ENCODE measurements around the gene ODF2.

DNA sequence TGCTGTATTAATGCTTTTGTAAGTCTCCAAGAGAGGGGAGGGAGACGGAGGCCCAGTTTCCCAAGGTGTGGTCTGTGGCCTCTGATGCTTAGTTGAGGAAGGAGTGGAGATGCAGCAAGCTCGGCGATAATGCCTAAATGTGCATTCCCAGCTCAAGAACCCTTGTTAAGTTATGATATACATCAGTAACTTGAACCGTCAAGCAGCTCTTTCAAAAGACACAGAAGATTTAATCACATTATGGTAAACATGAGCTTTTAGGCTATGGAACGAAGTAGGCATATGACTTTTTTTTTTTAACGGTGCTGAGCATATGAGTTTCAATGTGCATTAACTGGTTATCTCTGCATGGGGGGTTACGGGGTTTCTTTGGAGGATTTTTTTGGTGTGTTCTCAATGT is 26.4 kb downstream of the ODF2 start:
- TF ChIP-seq, protein P1, sequence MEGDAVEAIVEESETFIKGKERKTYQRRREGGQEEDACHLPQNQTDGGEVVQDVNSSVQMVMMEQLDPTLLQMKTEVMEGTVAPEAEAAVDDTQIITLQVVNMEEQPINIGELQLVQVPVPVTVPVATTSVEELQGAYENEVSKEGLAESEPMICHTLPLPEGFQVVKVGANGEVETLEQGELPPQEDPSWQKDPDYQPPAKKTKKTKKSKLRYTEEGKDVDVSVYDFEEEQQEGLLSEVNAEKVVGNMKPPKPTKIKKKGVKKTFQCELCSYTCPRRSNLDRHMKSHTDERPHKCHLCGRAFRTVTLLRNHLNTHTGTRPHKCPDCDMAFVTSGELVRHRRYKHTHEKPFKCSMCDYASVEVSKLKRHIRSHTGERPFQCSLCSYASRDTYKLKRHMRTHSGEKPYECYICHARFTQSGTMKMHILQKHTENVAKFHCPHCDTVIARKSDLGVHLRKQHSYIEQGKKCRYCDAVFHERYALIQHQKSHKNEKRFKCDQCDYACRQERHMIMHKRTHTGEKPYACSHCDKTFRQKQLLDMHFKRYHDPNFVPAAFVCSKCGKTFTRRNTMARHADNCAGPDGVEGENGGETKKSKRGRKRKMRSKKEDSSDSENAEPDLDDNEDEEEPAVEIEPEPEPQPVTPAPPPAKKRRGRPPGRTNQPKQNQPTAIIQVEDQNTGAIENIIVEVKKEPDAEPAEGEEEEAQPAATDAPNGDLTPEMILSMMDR (conservative IDR thresholded peaks at IDR 0.05; ENCODE audit: low read depth in 2 of 2), result no peak
- TF ChIP-seq EZH2 (IDR thresholded peaks at IDR 0.05; ENCODE audit: low read depth, unreplicated experiment) (no peak), REST (IDR thresholded peaks at IDR 0.05; ENCODE audit: unreplicated experiment) (no peak), CREB1 (CRISPR knock-in tag; IDR thresholded peaks at IDR 0.05; ENCODE audit: low read depth) (no peak), POLR2AphosphoS5 (IDR thresholded peaks at IDR 0.05; ENCODE audit: low read depth) (no peak), EZH2phosphoT487 (IDR thresholded peaks at IDR 0.05; ENCODE audit: unreplicated experiment) (no peak), JUNB (IDR thresholded peaks at IDR 0.05; ENCODE audit: unreplicated experiment) (no peak), ETS1 (IDR thresholded peaks at IDR 0.05) (no peak), NANOG (IDR thresholded peaks at IDR 0.05; ENCODE audit: borderline replicate concordance) (no peak), STAT1 (IDR thresholded peaks at IDR 0.05; ENCODE audit: unreplicated experiment) (no peak), ZNF114 (CRISPR knock-in tag; IDR thresholded peaks at IDR 0.05) (no peak), ZNF462 (CRISPR knock-in tag; IDR thresholded peaks at IDR 0.05) (no peak), ZNF331 (CRISPR knock-in tag; IDR thresholded peaks at IDR 0.05; ENCODE audit: low read depth) (no peak)

Measured in GM23338 (cell line).